Muscle layer of colon (tissue), 2 donors: ENCODE data around the gene IL4I1.
"Not testable (repeated sequence)": the region's sequence is repeated elsewhere in the genome, so short reads cannot be mapped to it uniquely, and the experiment has no call there.

Experiments used
- H3K27ac ChIP-seq: one replicate; pipeline ENCODE4 v1.7.0; 2013; ENCODE audit warnings: low read depth, mild to moderate bottlenecking, low read length, moderate library complexity
- H3K27me3 ChIP-seq, 2 donors: one replicate each; pipeline ENCODE4 v1.7.0; 2013; ENCODE audit warnings: low read length in 2 of 2, mild to moderate bottlenecking in 2 of 2; ENCODE audit not compliant: insufficient read depth in 2 of 2, control insufficient read depth in 1 of 2
- H3K36me3 ChIP-seq: one replicate; pipeline ENCODE4 v1.7.0; 2013; ENCODE audit warnings: mild to moderate bottlenecking, low read length; ENCODE audit not compliant: insufficient read depth
- H3K4me1 ChIP-seq: one replicate; pipeline ENCODE4 v1.7.0; 2013; ENCODE audit warnings: mild to moderate bottlenecking, low read length; ENCODE audit not compliant: insufficient read depth
- H3K4me3 ChIP-seq, 2 donors: one replicate each; pipeline ENCODE4 v1.7.0; 2013; ENCODE audit warnings: low read length in 2 of 2, low read depth in 1 of 2, mild to moderate bottlenecking in 1 of 2, moderate library complexity in 1 of 2
- H3K9ac ChIP-seq: one replicate; pipeline ENCODE4 v1.7.0; 2013; ENCODE audit warnings: low read length
- H3K9me3 ChIP-seq: one replicate; pipeline ENCODE4 v1.7.0; 2013; ENCODE audit warnings: mild to moderate bottlenecking, low read length
- donor health status: abdominal sarcoma.
- donor health status: Adenocarcinoma of cecum.

The IL4I1 gene

DNA sequence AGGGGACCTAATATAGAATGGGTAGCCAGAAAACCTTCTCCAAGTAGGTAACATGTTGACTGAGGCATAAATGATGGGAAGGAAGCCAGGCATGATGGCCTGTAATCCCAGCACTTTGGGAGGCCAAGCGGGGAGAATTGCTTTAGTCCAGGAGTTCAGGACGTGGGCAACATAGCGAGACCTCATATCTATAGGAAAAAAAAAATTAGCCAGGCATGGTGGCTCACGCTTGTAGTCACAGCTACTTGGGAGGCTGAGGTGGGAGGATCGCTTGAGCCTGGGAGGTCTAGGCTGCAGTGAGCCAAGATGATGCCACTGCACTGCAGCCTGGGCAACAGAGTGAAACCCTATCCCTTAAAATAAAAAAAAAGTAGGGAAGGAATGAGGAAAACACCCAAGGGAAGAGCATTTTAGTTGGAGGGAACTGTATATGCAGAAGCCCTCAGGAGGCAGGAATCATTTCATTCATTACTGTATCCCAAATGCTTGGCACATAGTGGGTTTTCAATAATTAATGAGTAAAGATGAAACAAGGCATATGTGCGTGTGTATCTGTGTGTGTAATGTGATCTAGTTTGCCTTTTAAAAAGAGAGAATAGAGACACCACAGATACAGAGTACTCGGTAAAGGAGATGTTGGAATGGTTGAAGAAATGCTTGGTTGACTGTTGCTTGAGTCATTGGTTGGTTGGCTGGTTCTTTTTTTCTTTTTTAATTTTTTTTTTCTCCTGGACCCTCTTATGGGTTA lies 34.8 kb upstream of the IL4I1 start:
- H3K9ac ChIP-seq: no peak overlapping the region
- H3K4me1 ChIP-seq: peaks cover 10% of the 10 kb centered on the region
- H3K36me3 ChIP-seq: peaks cover 14% of the 10 kb centered on the region
- H3K9me3 ChIP-seq: no peaks in the 10 kb centered on the region
- H3K27ac ChIP-seq: no peak overlapping the region
- no peaks in the 10 kb centered on the region for H3K27me3 ChIP-seq
- H3K4me3 ChIP-seq: no peak overlapping the region

GRCh38 chr19:49930483-49931011 lies 33.9 kb upstream of the IL4I1 start:
- Histone ChIP-seq H3K4me3 (peak overlapping the region in 1 of 2 donors; percentile 73), H3K36me3 (peaks cover 18% of the 10 kb centered on the region), H3K27ac (no peak overlapping the region), H3K9ac (no peak overlapping the region), H3K4me1 (peaks cover 11% of the 10 kb centered on the region), H3K27me3 (no peaks in the 10 kb centered on the region), H3K9me3 (no peaks in the 10 kb centered on the region)

DNA sequence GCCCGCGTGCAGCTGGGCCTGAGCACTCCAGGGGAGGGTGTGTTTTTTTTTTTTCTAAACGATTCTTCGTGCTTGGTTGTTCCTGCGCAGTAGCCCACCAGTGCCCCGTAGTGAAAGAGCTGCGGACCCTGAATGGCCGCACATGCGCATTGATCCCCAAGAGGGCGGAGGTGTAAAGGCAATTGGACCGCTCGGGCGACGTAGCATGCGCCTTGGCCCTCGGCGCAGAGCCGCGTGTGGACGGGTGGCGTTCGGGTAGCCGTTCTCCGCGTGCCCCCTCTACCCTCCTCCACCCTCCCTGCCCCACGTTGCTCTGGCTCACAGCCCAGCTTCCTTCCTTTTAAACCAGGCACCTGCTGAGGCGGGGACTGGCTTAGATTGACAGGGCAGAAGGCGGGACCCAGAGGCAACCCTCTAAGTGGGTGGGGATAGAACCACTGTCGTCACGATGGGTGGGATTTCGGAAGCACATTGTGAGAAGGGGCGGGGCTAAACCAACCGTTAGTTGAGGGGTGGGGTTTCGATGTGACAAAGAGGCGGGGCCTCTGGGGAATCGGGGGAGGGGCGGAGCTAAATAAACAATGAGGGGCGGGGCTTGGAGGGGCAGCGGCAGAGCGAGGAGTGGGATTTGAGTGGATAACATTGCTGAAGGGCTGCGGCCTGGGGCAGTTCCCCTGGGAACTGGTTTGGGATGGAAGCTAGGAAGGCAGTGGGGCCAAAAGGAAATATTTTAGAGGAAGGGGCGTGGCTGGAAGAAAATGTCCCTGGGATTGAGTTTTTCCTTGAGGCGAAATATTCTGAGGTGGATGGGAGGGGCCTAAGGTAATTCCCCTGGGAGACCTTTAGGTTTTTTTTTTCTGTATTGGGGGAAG lies 33.2 kb upstream of the IL4I1 start:
- Histone ChIP-seq H3K4me1 (peaks cover 14% of the 10 kb centered on the region), H3K27me3 (no peaks in the 10 kb centered on the region), H3K27ac (peak overlapping the region; percentile 98), H3K9me3 (no peaks in the 10 kb centered on the region), H3K9ac (peak overlapping the region; percentile 46), H3K36me3 (peaks cover 21% of the 10 kb centered on the region), H3K4me3 (peak overlapping the region; percentile 73 to 95)

DNA sequence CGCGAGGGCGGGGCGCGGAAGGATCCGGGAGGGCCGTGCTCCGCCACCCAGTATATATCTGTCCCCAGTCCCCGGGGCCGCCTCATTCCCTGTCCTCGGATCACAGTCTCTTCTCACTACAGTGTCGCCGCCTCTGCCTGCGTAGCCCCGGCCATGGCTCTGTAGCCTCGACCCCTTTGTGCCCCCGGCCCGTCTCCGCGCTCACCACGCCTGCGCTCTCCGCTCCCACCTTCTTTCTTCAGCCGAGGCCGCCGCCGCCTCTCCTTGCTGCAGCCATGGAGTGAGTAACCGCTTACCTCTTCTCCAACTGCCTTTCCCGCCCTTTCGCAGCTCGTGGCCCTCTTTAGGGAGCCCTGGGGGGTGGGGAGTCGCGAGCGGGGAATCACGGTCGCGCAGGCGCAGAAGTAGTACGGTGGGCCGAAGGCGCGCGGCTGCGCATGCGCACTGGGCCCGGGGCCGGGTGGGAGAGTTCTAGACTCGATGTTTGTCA lies 32.5 kb upstream of the IL4I1 start, which contains the start of the genes ATF5 and NUP62:
Gene ATF5 (plus strand): TSS at position 85 of the 490 bp plus-strand sequence. CDS start 1,646 bp downstream, outside the sequence.
Gene NUP62 (minus strand): TSS at position 384 of the 490 bp plus-strand sequence. CDS start 19,697 bp downstream, outside the sequence.
- Histone ChIP-seq H3K4me1 (peaks cover 14% of the 10 kb centered on the region), H3K9me3 (no peaks in the 10 kb centered on the region), H3K9ac (peak within 1 kb of the TSS; percentile 46), H3K36me3 (peaks cover 26% of the 10 kb centered on the region), H3K27ac (peak within 1 kb of the TSS; percentile 98), H3K27me3 (no peaks in the 10 kb centered on the region), H3K4me3 (peak within 1 kb of the TSS; percentile 73 to 95)

- H3K9me3 ChIP-seq: no peaks in the 10 kb centered on the region
- no peaks in the 10 kb centered on the region for H3K27me3 ChIP-seq
- no peak overlapping the region for H3K27ac ChIP-seq
- H3K4me1 ChIP-seq: peaks cover 14% of the 10 kb centered on the region
- peak overlapping the region; percentile 4 for H3K9ac ChIP-seq
- H3K4me3 ChIP-seq: no peak overlapping the region
- H3K36me3 ChIP-seq: peaks cover 39% of the 10 kb centered on the region
Observed at GRCh38 chr19:49927526-49928264, 31.0 kb upstream of the IL4I1 start.

- no peaks in the 10 kb centered on the region for H3K27me3 ChIP-seq
- peaks cover 14% of the 10 kb centered on the region for H3K4me1 ChIP-seq
- H3K4me3 ChIP-seq: no peak overlapping the region
- H3K27ac ChIP-seq: no peak overlapping the region
- H3K36me3 ChIP-seq: peaks cover 45% of the 10 kb centered on the region
- no peak overlapping the region for H3K9ac ChIP-seq
- no peaks in the 10 kb centered on the region for H3K9me3 ChIP-seq
Observed at GRCh38 chr19:49926515-49926914, 29.8 kb upstream of the IL4I1 start.

DNA sequence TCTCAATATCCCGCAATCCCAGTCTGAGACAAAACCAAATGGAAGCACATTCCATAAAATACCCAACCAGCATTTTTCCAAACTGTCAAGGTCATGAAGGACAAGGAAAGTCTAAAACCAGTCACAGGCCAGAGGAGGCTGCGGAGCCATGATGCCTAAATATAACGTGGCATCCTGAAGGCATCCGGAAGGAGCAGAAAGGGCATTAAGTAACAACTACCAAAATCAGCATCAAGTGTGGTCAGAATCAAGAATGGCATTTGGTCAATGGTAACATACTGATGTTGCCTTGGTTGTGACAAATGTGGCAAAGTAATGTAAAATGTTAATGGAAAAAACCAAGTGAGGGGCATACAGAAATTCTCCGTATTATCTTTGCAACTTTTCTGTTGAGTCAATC lies 28.8 kb upstream of the IL4I1 start:
- Histone ChIP-seq H3K27ac (no peak overlapping the region), H3K27me3 (no peaks in the 10 kb centered on the region), H3K36me3 (peaks cover 45% of the 10 kb centered on the region), H3K4me3 (no peak overlapping the region), H3K9me3 (no peaks in the 10 kb centered on the region), H3K9ac (no peak overlapping the region), H3K4me1 (peaks cover 14% of the 10 kb centered on the region)

GRCh38 chr19:49924881-49925210 lies 28.2 kb upstream of the IL4I1 start:
- H3K4me3 ChIP-seq, H3K27me3 ChIP-seq, H3K27ac ChIP-seq, H3K9ac ChIP-seq, H3K9me3 ChIP-seq: not testable (repeated sequence)
- Histone ChIP-seq H3K36me3 (peaks cover 45% of the 10 kb centered on the region), H3K4me1 (peaks cover 14% of the 10 kb centered on the region)

- H3K9me3 ChIP-seq: no peaks in the 10 kb centered on the region
- H3K4me1 ChIP-seq: peaks cover 14% of the 10 kb centered on the region
- no peak overlapping the region for H3K9ac ChIP-seq
- H3K27me3 ChIP-seq: no peaks in the 10 kb centered on the region
- peaks cover 45% of the 10 kb centered on the region for H3K36me3 ChIP-seq
- H3K4me3 ChIP-seq: no peak overlapping the region
- H3K27ac ChIP-seq: no peak overlapping the region
Observed at GRCh38 chr19:49924004-49924880, 27.6 kb upstream of the IL4I1 start.
